ENCODE data around the gene TNFAIP2. TPM values are rescaled to one million over a fixed set of nuclear protein-coding genes. Genes with fewer than 3 reads are reported as not detected.
"Not testable (repeated sequence)": the region's sequence is repeated elsewhere in the genome, so short reads cannot be mapped to it uniquely, and the experiment has no call there.

Gene TNFAIP2
- total RNA-seq, 1 experiment from 2014 or later, result 9.4 TPM

GRCh38 chr14:103107941-103108748, 15.1 kb upstream of the TNFAIP2 start:
- DNase-seq (ENCODE audit: low read depth), result no peak

- peak; percentile 77 for DNase-seq (ENCODE audit: low read depth)
Observed at GRCh38 chr14:103108749-103109207, 14.5 kb upstream of the TNFAIP2 start.

- peak; percentile 93 for DNase-seq (ENCODE audit: low read depth)
Observed at GRCh38 chr14:103109535-103110441, 13.5 kb upstream of the TNFAIP2 start.

GRCh38 chr14:103110681-103111231, 12.5 kb upstream of the TNFAIP2 start:
- peak; percentile 41 for DNase-seq (ENCODE audit: low read depth)

DNA sequence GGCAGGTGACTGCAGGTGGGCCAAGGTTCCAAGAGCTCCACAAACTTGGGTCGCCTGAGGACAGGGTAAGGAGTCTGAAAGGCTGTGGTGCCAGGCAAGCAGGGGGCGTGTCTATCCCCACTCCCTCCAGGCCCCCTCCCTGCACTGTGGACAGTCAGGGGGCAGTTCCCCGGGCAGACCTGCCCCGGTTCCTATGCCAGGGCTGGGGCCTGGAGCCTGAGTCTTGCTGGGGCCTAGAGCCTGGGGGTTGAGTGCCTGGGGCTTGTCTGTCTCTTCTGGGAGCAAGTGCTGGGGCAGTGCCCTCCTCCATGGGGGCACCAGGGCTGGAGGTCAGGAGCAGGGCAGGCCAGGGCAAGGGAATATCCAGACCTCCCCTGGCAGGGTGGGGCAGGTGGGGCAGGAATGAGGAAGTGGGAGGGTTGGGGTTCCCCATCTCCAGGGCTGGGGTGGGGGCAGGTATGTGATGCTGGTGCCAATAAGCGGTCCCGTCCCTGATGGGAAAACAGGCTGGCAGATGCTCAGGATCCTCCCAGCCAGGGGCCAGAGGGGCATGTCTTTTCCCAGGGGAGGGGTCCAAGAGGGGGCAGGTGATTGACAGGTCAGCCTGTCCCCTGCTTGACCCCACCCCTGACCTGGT, 11.9 kb upstream of the TNFAIP2 start:
- DNase-seq (ENCODE audit: low read depth), result no peak

DNA sequence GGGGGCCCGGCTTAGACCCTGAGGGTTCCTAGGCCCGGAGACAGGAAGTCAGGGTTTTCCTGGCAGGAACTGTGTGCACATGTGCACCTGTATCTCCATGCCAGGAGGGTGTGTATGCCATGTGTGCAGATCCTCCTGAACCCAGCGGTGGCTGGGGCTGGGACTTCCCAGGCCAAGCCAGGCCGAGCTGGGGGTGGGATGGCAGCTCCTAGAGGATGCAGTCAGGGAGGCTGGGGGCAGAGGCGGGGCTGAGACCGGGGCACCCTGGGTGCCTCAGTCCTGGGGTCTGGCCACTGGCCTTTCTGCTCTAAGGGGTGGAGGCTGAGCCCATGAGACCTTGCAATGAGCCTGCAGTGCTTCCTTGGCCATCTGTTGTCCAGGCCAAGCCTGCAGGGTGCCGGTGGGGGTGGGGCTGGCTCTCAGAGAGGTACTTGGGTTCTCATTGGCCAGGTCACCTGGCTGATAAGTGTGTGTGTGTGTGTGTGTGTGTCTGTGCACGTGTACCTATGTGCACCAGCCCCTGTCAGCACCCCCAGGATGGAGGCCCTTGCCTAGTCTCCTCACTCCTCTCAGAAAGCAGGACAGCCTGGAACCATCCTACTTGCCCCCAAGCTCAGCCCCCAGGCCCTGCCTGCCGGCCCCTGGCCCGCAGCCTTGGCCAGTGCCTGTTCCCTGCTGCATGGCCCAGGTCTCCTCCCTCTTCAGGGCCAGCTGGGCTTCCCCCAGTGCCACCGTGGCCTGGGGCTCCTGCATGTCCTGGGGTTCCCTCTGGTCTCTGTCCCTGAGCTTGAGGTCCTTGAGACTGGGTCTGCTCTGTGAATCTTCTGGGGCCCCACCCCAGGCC, 10.6 kb upstream of the TNFAIP2 start:
- DNase-seq (ENCODE audit: low read depth), result no peak

- no peak for DNase-seq (ENCODE audit: low read depth)
Observed at GRCh38 chr14:103113303-103113702, 10.0 kb upstream of the TNFAIP2 start.

- no peak for DNase-seq (ENCODE audit: low read depth)
Observed at GRCh38 chr14:103113774-103114173, 9.5 kb upstream of the TNFAIP2 start.

DNA sequence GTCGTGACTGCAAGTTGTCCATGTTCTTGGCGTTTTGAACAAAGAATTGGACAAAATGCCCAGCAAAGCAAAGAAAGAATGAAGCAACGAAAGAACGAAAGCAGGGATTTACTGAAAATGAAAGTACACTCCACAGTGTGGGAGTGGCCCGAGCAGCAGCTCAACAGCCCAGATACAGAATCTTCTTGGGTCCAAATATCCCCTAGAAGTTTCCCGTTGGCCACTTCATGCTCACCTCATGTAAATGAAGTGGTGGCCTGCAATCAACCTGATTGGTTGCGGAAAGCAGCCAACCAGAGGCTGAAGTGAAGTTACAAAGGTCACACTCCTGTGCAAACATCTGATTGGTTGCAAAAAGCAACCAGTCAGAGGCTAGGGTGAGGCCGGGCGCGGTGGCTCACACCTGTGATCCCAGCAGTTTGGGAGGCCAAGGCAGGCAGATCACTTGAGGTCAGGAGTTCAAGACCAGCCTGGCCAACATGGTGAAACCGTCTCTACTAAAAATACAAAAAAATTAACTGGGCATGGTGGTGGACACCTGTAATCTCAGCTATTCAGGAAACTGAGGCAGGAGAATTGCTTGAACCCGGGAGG, 8.1 kb upstream of the TNFAIP2 start:
- DNase-seq (ENCODE audit: low read depth), result not testable (repeated sequence)

GRCh38 chr14:103115845-103116572, 7.3 kb upstream of the TNFAIP2 start:
- DNase-seq (ENCODE audit: low read depth), result no peak

DNA sequence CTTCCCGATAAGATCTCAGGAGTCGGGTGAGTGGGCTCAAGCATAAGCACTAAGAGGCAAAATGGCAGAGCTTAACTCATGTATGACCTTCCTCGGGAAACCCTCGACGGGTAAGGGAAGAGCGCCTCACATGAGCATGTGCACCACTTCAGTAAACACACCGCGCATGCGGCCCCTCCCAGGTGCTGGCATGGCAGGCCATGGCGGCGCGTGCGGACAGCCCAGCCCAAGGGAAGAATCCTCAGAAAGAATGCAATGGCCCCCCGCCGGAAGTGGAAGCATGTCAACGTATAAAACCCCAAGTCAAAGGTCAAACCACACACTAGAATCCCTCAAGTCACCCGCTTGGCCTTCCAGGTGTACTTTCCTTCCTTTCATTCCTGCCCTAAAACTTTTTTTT, 6.6 kb upstream of the TNFAIP2 start:
- no peak for DNase-seq (ENCODE audit: low read depth)

DNA sequence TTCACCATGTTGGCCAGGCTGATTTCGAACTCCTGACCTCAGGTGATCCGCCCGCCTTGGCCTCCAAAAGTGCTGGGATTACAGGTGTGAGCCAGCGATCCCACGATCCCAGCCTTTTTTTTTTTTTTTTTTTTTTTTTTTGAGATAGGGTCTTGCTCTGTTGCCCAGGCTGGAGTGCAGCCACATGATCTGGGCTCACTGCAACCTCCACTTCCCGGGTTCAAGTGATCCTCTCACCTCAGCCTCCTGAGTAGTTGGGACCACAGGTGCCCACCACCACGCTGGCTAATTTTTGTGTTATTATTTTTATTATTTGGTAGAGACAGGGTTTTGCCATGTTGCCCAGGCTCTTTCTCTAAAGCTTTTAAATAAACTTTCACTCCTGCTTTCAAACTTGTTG, 5.8 kb upstream of the TNFAIP2 start:
- not testable (repeated sequence) for DNase-seq (ENCODE audit: low read depth)

- peak; percentile 85 for DNase-seq (ENCODE audit: low read depth)
Observed at GRCh38 chr14:103118018-103118662, 5.1 kb upstream of the TNFAIP2 start.

DNA sequence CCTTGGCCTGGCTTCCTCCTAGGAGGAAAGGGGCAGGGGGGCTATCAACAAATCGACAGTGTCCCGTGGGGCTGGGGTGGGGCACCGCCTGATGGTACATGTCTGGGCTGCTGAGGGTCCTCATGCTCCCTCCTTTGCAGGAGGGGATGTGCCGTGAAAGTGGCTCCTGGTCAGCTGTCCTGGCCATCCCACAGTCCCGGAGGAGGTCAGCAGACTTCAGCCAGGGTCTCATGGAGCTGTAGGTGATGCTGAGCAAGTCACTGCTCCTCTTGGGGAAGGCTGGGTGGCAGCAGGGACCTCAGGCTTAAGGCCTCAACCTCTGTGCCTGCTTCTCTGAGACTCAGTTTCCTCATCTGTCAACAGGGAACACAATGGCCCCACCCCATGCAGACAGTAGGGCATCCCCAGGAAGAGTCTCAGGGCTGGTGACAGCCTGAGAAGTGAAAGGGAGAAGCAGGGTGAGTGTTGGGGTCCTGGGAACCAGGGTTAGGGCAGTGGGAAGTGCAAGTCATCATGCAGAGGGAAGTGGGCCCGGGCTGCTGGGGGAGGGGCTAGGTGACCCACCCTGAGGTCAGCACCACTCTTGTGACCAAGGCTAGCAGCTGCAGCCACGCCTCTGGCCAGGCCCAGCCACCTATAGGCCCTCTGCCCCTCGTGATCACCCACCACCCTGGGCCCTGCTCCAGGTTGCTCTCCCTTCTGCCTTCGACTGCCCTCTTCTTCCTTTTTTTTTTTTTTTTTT, 4.4 kb upstream of the TNFAIP2 start:
- DNase-seq (ENCODE audit: low read depth), result no peak

DNA sequence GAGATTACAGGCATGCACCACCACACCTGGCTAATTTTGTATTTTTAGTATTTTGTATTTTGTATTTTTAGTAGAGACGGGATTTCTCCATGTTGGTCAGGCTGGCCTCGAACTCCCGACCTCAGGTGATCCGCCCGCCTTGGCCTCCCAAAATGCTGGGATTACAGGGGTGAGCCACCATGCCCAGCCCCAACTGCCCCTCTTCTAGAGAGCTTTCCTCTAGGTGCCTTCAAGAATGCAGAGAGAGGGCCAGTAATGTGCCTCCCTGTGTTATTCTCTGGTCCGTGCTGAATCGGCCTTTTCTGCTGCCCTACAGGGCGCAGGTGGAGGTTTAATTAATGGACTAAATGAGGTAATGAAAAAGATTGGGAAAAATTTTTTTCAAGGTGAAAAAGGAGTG, 3.7 kb upstream of the TNFAIP2 start:
- DNase-seq (ENCODE audit: low read depth), result not testable (repeated sequence)

GRCh38 chr14:103121121-103121845, 2.0 kb upstream of the TNFAIP2 start:
- DNase-seq (ENCODE audit: low read depth), result no peak

DNA sequence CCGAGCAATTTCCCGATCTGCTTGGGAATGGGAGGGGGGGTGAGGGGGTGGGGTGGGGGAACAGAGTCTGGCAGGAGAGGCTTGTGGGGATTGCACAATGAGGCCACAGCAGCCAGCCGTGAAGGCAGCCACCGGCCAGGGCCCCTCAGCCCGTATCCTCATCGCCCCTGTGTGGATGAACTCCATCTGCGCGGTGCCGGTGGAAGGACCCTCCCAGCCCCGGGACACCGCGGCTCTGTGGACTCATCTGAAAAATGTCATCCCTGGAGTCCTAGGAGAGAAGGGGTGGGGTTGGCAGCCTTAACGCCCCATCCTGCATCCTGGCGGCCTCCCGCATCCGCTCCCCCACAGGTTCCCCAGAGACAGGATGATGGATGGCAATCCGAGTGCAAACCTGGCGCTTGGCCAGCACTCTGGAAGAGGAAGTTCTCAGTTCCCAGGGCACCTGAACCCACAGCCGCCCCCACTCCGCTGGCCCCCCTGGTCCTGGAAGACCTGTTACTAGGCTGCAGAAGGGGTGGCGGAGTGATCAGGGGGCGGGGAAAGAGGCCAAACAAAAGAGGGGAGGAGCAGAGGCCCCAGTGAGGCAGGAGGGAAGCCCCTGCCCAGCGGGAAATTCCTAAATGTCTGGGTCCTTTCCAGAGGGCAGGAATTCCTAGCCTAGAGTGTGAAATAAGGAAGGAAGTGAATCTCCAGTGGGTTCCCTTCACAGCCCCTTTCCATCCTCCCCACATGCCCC, 1.2 kb upstream of the TNFAIP2 start:
- no peak for DNase-seq (ENCODE audit: low read depth)
